PFSK-1 (cell line): ENCODE results near the gene WNT5A.

Experiments
- FOXP2 ChIP-seq: optimal IDR thresholded peaks from 2 replicates; pipeline ENCODE3; 2011; ENCODE audit warnings: borderline replicate concordance, control low read depth, inconsistent platforms; ENCODE audit not compliant: insufficient read depth; ENCODE audit errors: extremely low read length, extremely low read depth
- POLR2AphosphoS5 ChIP-seq: IDR thresholded peaks from 2 replicates; pipeline ENCODE4 v1.6.1; 2012; ENCODE audit warnings: low read depth, mild to moderate bottlenecking, control low read depth, low read length, moderate library complexity
- SIN3A ChIP-seq: IDR thresholded peaks from 2 replicates; pipeline ENCODE4 v1.6.1; 2012; ENCODE audit warnings: mild to moderate bottlenecking, low read length, moderate library complexity, borderline replicate concordance; ENCODE audit not compliant: insufficient read depth
- TAF1 ChIP-seq: IDR thresholded peaks from 2 replicates; pipeline ENCODE4 v1.6.1; 2012; ENCODE audit warnings: low read length, control low read depth, borderline replicate concordance; ENCODE audit not compliant: insufficient read depth
- TF ChIP-seq, protein P1 (sequence below), 2 experiments: IDR thresholded peaks; 2 replicates each; pipeline versions ENCODE4 v1.6.1 to v1.8.0; 2011 to 2012; ENCODE audit warnings: low read depth in 2 of 2, low read length in 2 of 2, control low read depth in 1 of 2, inconsistent platforms in 1 of 2, mild to moderate bottlenecking in 1 of 2, moderate library complexity in 1 of 2; ENCODE audit not compliant: insufficient read depth in 1 of 2

The WNT5A gene

DNA sequence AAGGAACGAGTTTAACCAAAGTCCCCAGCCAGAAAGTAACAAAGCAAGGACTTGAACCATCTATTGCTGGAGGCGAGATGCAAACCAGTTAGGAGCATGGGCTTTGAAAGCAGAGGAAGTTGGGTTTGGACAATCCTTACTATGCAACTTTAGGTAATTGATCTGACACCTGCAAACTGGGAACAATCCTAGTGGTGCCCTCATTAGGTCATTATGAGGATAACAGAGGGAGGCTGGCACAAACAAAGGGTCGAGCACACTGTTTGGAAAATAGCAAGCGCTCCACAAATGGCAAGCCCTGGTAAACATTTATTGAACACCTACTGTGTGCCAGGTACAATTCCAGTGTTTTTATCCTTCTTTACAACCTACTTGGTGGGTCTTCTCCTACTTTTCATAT is 45.6 kb downstream of the WNT5A start:
- TF ChIP-seq FOXP2, result no peak
- TF ChIP-seq TAF1, result no peak
- no peak for TF ChIP-seq POLR2AphosphoS5
- TF ChIP-seq, protein P1, sequence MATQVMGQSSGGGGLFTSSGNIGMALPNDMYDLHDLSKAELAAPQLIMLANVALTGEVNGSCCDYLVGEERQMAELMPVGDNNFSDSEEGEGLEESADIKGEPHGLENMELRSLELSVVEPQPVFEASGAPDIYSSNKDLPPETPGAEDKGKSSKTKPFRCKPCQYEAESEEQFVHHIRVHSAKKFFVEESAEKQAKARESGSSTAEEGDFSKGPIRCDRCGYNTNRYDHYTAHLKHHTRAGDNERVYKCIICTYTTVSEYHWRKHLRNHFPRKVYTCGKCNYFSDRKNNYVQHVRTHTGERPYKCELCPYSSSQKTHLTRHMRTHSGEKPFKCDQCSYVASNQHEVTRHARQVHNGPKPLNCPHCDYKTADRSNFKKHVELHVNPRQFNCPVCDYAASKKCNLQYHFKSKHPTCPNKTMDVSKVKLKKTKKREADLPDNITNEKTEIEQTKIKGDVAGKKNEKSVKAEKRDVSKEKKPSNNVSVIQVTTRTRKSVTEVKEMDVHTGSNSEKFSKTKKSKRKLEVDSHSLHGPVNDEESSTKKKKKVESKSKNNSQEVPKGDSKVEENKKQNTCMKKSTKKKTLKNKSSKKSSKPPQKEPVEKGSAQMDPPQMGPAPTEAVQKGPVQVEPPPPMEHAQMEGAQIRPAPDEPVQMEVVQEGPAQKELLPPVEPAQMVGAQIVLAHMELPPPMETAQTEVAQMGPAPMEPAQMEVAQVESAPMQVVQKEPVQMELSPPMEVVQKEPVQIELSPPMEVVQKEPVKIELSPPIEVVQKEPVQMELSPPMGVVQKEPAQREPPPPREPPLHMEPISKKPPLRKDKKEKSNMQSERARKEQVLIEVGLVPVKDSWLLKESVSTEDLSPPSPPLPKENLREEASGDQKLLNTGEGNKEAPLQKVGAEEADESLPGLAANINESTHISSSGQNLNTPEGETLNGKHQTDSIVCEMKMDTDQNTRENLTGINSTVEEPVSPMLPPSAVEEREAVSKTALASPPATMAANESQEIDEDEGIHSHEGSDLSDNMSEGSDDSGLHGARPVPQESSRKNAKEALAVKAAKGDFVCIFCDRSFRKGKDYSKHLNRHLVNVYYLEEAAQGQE (IDR thresholded peaks at IDR 0.05; ENCODE audit: insufficient read depth in 1 of 2, low read depth in 2 of 2, low read length in 2 of 2), result no peak
- no peak for TF ChIP-seq SIN3A

DNA sequence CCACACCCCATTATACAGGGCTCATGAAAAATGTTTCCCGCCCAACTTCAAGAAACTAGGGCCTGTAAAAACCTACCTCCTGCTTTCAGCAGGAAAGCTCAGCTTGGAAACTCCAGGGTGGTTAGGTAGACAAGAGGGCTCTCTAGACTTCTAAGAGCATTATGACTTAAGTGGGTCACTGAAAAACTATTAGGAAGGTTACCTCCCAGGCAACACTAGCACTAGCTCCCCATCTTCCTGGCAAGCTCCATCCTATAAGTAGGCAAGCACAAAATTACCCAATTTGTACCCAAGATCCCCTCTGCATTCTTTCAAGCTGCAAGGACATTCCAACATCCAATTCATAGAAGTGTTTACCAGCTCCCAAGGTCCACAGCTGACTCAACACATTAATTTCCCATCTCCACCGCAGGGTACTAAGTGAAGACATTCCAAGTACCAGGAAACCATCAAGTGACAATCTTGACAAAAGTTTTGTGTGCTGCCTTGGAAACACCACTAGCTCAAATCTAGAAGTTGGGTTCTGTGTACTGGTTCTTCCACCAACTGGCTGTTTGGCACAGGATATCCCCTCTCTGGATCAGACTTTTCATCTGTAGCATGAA is 46.9 kb downstream of the WNT5A start:
- TF ChIP-seq, protein P1 (IDR thresholded peaks at IDR 0.05; ENCODE audit: insufficient read depth in 1 of 2, low read depth in 2 of 2, low read length in 2 of 2), result no peak
- no peak for TF ChIP-seq FOXP2
- TF ChIP-seq TAF1, result no peak
- TF ChIP-seq POLR2AphosphoS5, result no peak

DNA sequence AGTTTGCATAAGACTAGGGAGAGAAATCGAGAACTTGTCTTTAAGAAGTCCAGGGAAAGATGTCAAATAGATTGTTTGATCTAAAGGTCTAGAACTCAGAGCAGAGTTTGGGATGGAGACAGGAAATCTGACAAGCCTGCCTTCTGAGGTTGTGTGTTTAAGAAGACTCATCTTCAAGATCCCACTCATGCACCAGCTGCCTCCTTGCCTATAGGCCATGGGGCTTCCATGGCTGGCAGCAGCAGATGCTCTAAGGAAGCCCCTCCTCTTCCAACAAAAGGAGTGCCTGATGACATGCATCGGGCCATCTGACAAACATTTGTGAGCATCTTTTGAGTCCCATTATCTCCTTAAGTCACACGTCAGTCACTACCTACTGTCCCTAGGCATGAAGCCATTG is 47.4 kb downstream of the WNT5A start:
- TF ChIP-seq, protein P1 (IDR thresholded peaks at IDR 0.05; ENCODE audit: insufficient read depth in 1 of 2, low read depth in 2 of 2, low read length in 2 of 2), result no peak
- no peak for TF ChIP-seq POLR2AphosphoS5
- no peak for TF ChIP-seq SIN3A
- TF ChIP-seq TAF1, result no peak

DNA sequence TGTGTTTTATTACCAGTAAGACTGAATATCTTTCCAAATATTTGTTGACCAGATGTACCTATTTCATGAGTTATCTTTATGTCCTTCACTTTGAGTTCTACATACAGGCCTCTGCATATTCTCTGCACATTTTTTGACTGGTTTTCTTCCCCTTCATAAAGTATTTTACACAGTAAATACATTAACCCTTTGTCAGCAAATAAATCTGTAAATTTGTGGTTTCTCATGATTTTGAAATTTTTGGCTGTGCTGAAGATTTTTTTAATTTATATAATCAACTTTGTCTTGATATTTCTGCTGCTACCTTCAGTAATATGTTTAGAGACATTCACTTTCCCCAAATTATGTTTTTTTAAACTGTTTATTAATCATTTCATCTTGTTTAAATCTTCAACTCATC is 50.5 kb downstream of the WNT5A start:
- TF ChIP-seq SIN3A, result no peak
- no peak for TF ChIP-seq TAF1
- no peak for TF ChIP-seq POLR2AphosphoS5
- TF ChIP-seq FOXP2, result no peak
- TF ChIP-seq, protein P1 (IDR thresholded peaks at IDR 0.05; ENCODE audit: insufficient read depth in 1 of 2, low read depth in 2 of 2, low read length in 2 of 2), result no peak

DNA sequence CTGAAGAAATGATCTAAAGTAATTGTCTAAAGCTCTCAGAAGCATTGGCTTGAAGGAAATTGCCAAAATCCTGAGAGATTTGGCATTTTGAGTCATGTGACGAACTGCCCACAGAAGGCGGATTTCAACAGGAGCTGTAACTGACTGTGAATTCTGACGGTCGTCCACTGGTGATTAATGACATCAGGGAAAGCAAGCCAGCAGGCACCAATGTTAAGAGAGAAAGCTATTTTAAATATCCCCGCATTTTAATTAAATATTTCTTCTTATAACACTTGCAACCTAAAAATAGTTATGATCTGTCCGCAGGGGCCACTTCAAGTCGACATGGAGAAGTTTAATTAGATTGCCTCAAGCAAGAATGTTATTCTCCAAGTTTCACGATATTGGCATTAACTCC is 51.6 kb downstream of the WNT5A start:
- TF ChIP-seq POLR2AphosphoS5, result no peak
